ENCODE data around the gene TACC2. TPM values are rescaled to one million over a fixed set of nuclear protein-coding genes. Genes with fewer than 3 reads are reported as not detected.
A peak's percentile ranks its signal among the peaks of the same experiment; 100 is the strongest.

The TACC2 gene
- total RNA-seq, 1 experiment from 2014 or later = not detected

GRCh38 chr10:122124342-122124741, 135.4 kb downstream of the TACC2 start:
- H3K9me3 ChIP-seq (ENCODE audit: low read length) = no peaks in the 10 kb centered on the region
- no peaks in the 10 kb centered on the region for H3K36me3 ChIP-seq (ENCODE audit: insufficient read depth, low read length)
- no peaks in the 10 kb centered on the region for H3K9me2 ChIP-seq (replicated peaks; ENCODE audit: insufficient read depth, low read length)
- no peaks in the 10 kb centered on the region for H3K4me1 ChIP-seq (ENCODE audit: low read length)
- H4K20me1 ChIP-seq (ENCODE audit: insufficient read depth, low read depth, low read length) = no peaks in the 10 kb centered on the region
- H3K4me2 ChIP-seq (ENCODE audit: low read depth, low read length, poor library complexity, severe bottlenecking) = no peak overlapping the region
- H2AFZ ChIP-seq (ENCODE audit: low read length) = no peak overlapping the region
- no peak overlapping the region for H3K27ac ChIP-seq (ENCODE audit: low read length)
- H3K9ac ChIP-seq (ENCODE audit: low read length) = no peak overlapping the region
- H3K4me3 ChIP-seq (ENCODE audit: low read length) = no peak overlapping the region
- no peak for DNase-seq
- H3K79me2 ChIP-seq (ENCODE audit: low read length) = no peaks in the 10 kb centered on the region
- H3K27me3 ChIP-seq (ENCODE audit: low read length) = no peaks in the 10 kb centered on the region

GRCh38 chr10:122124808-122125207, 135.8 kb downstream of the TACC2 start:
- no peaks in the 10 kb centered on the region for H3K79me2 ChIP-seq (ENCODE audit: low read length)
- H3K9ac ChIP-seq (ENCODE audit: low read length) = no peak overlapping the region
- no peak for DNase-seq

GRCh38 chr10:122126763-122127659, 138.0 kb downstream of the TACC2 start:
- no peaks in the 10 kb centered on the region for H3K9me2 ChIP-seq (replicated peaks; ENCODE audit: insufficient read depth, low read length)
- no peaks in the 10 kb centered on the region for H4K20me1 ChIP-seq (ENCODE audit: insufficient read depth, low read depth, low read length)
- DNase-seq = no peak
- no peaks in the 10 kb centered on the region for H3K79me2 ChIP-seq (ENCODE audit: low read length)
- H3K9ac ChIP-seq (ENCODE audit: low read length) = no peak overlapping the region
- no peak overlapping the region for H3K27ac ChIP-seq (ENCODE audit: low read length)
- H3K36me3 ChIP-seq (ENCODE audit: insufficient read depth, low read length) = no peaks in the 10 kb centered on the region
- no peak overlapping the region for H2AFZ ChIP-seq (ENCODE audit: low read length)
- H3K4me2 ChIP-seq (ENCODE audit: low read depth, low read length, poor library complexity, severe bottlenecking) = no peak overlapping the region
- no peaks in the 10 kb centered on the region for H3K9me3 ChIP-seq (ENCODE audit: low read length)
- no peaks in the 10 kb centered on the region for H3K27me3 ChIP-seq (ENCODE audit: low read length)
- no peak overlapping the region for H3K4me3 ChIP-seq (ENCODE audit: low read length)
- H3K4me1 ChIP-seq (ENCODE audit: low read length) = no peaks in the 10 kb centered on the region

More at GRCh38 chr10:122124808-122125207, 135.8 kb downstream of the TACC2 start:
- Histone ChIP-seq H3K9me3 (ENCODE audit: low read length) (no peaks in the 10 kb centered on the region), H2AFZ (ENCODE audit: low read length) (no peak overlapping the region), H4K20me1 (ENCODE audit: insufficient read depth, low read depth, low read length) (no peaks in the 10 kb centered on the region), H3K36me3 (ENCODE audit: insufficient read depth, low read length) (no peaks in the 10 kb centered on the region), H3K4me1 (ENCODE audit: low read length) (no peaks in the 10 kb centered on the region), H3K4me2 (ENCODE audit: low read depth, low read length, poor library complexity, severe bottlenecking) (no peak overlapping the region), H3K27ac (ENCODE audit: low read length) (no peak overlapping the region), H3K27me3 (ENCODE audit: low read length) (no peaks in the 10 kb centered on the region), H3K9me2 (replicated peaks; ENCODE audit: insufficient read depth, low read length) (no peaks in the 10 kb centered on the region), H3K4me3 (ENCODE audit: low read length) (no peak overlapping the region)

GRCh38 chr10:122127943-122128342, 139.0 kb downstream of the TACC2 start:
- no peak overlapping the region for H3K4me2 ChIP-seq (ENCODE audit: low read depth, low read length, poor library complexity, severe bottlenecking)
- no peaks in the 10 kb centered on the region for H4K20me1 ChIP-seq (ENCODE audit: insufficient read depth, low read depth, low read length)
- peaks cover 3% of the 10 kb centered on the region; the same call in 1 of the 2 replicates for H3K4me1 ChIP-seq (ENCODE audit: low read length)
- H3K9me3 ChIP-seq (ENCODE audit: low read length) = no peaks in the 10 kb centered on the region
- H3K79me2 ChIP-seq (ENCODE audit: low read length) = no peaks in the 10 kb centered on the region
- DNase-seq = no peak
- no peaks in the 10 kb centered on the region for H3K9me2 ChIP-seq (replicated peaks; ENCODE audit: insufficient read depth, low read length)
- H3K9ac ChIP-seq (ENCODE audit: low read length) = no peak overlapping the region
- H2AFZ ChIP-seq (ENCODE audit: low read length) = no peak overlapping the region
- H3K27me3 ChIP-seq (ENCODE audit: low read length) = no peaks in the 10 kb centered on the region
- H3K36me3 ChIP-seq (ENCODE audit: insufficient read depth, low read length) = no peaks in the 10 kb centered on the region
- H3K27ac ChIP-seq (ENCODE audit: low read length) = no peak overlapping the region
- no peak overlapping the region for H3K4me3 ChIP-seq (ENCODE audit: low read length)

- Histone ChIP-seq H3K27ac (ENCODE audit: low read length) (no peak overlapping the region), H4K20me1 (ENCODE audit: insufficient read depth, low read depth, low read length) (no peaks in the 10 kb centered on the region), H3K4me1 (ENCODE audit: low read length) (peaks cover 5% of the 10 kb centered on the region; the same call in 1 of the 2 replicates), H3K9ac (ENCODE audit: low read length) (no peak overlapping the region), H3K9me3 (ENCODE audit: low read length) (no peaks in the 10 kb centered on the region), H3K4me2 (ENCODE audit: low read depth, low read length, poor library complexity, severe bottlenecking) (no peak overlapping the region), H3K27me3 (ENCODE audit: low read length) (no peaks in the 10 kb centered on the region), H3K9me2 (replicated peaks; ENCODE audit: insufficient read depth, low read length) (no peaks in the 10 kb centered on the region), H3K4me3 (ENCODE audit: low read length) (no peak overlapping the region), H3K36me3 (ENCODE audit: insufficient read depth, low read length) (no peaks in the 10 kb centered on the region), H3K79me2 (ENCODE audit: low read length) (no peaks in the 10 kb centered on the region), H2AFZ (ENCODE audit: low read length) (no peak overlapping the region)
- DNase-seq = no peak
These were observed 139.4 kb downstream of the TACC2 start for GRCh38 chr10:122128357-122128756.

DNA sequence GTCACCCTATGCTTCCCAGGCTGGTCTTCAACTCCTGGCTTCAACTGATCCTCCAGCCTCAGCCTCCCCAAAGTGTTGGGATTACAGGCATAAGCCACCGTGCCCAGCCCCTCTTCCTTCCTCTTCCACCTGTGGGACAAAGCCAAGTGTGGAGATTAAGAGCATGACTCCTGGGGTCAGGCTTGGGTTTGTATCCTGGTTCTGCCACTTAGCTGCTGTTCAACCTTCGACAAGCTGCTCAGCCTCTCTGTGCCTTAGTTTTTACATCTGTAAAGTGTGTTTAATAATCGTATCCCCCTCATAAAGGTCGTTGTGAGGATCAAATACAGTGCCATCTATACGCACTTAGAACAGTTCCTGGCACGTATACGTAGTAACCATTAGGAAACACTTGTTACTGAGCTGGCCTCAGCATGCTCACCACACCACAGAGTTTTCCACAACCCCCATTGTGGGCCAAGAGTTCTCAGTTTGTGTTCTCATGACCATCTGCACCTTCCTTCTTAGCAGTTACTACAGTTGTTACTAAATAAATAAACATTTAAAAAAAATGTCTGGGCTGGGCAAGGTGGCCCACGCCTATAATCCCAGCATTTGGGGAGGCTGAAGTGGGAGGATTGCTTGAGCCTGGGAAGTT, 141.6 kb downstream of the TACC2 start:
- Histone ChIP-seq H3K4me2 (ENCODE audit: low read depth, low read length, poor library complexity, severe bottlenecking) (no peak overlapping the region), H3K9me2 (replicated peaks; ENCODE audit: insufficient read depth, low read length) (no peaks in the 10 kb centered on the region), H3K9ac (ENCODE audit: low read length) (no peak overlapping the region), H3K4me1 (ENCODE audit: low read length) (peaks cover 5% of the 10 kb centered on the region; the same call in 1 of the 2 replicates), H4K20me1 (ENCODE audit: insufficient read depth, low read depth, low read length) (no peaks in the 10 kb centered on the region), H2AFZ (ENCODE audit: low read length) (no peak overlapping the region), H3K27me3 (ENCODE audit: low read length) (no peaks in the 10 kb centered on the region; the same call in 1 of the 2 replicates), H3K36me3 (ENCODE audit: insufficient read depth, low read length) (no peaks in the 10 kb centered on the region), H3K4me3 (ENCODE audit: low read length) (no peak overlapping the region), H3K9me3 (ENCODE audit: low read length) (no peaks in the 10 kb centered on the region), H3K27ac (ENCODE audit: low read length) (no peak overlapping the region), H3K79me2 (ENCODE audit: low read length) (no peaks in the 10 kb centered on the region)
- DNase-seq = no peak

DNA sequence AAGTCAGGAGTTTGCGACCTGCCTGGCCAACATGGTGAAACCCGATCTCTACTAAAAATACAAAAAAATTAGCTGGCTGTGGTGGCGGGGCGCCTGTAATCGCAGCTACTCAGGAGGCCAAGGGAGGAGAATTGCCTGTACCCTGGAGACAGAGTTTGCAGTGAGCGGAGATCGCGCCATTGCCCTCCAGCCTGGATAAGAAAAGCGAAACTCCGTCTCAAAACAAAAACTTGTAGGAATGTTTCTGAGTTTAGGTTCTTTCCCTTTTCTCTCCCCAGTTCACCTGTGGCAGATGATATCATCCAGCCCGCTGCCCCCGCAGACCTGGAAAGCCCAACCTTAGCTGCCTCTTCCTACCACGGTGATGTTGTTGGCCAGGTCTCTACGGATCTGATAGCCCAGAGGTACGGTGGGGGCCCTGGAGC, 143.4 kb downstream of the TACC2 start:
- H3K4me2 ChIP-seq (ENCODE audit: low read depth, low read length, poor library complexity, severe bottlenecking) = no peak overlapping the region
- no peaks in the 10 kb centered on the region for H3K79me2 ChIP-seq (ENCODE audit: low read length)
- no peaks in the 10 kb centered on the region for H3K9me2 ChIP-seq (replicated peaks; ENCODE audit: insufficient read depth, low read length)
- no peak overlapping the region for H3K27ac ChIP-seq (ENCODE audit: low read length)
- H3K9ac ChIP-seq (ENCODE audit: low read length) = no peak overlapping the region
- no peak overlapping the region for H2AFZ ChIP-seq (ENCODE audit: low read length)
- DNase-seq = no peak
- H3K27me3 ChIP-seq (ENCODE audit: low read length) = no peaks in the 10 kb centered on the region; the same call in 1 of the 2 replicates
- H3K36me3 ChIP-seq (ENCODE audit: insufficient read depth, low read length) = no peaks in the 10 kb centered on the region
- H4K20me1 ChIP-seq (ENCODE audit: insufficient read depth, low read depth, low read length) = no peaks in the 10 kb centered on the region
- no peaks in the 10 kb centered on the region for H3K9me3 ChIP-seq (ENCODE audit: low read length)
- H3K4me1 ChIP-seq (ENCODE audit: low read length) = peaks cover 5% of the 10 kb centered on the region; the same call in 1 of the 2 replicates
- no peak overlapping the region for H3K4me3 ChIP-seq (ENCODE audit: low read length)

- H3K4me3 ChIP-seq (ENCODE audit: low read length) = no peak overlapping the region
- no peaks in the 10 kb centered on the region for H4K20me1 ChIP-seq (ENCODE audit: insufficient read depth, low read depth, low read length)
- no peaks in the 10 kb centered on the region for H3K79me2 ChIP-seq (ENCODE audit: low read length)
- peaks cover 5% of the 10 kb centered on the region; the same call in 1 of the 2 replicates for H3K4me1 ChIP-seq (ENCODE audit: low read length)
- H3K9ac ChIP-seq (ENCODE audit: low read length) = no peak overlapping the region
- no peak overlapping the region for H3K27ac ChIP-seq (ENCODE audit: low read length)
- H3K9me3 ChIP-seq (ENCODE audit: low read length) = no peaks in the 10 kb centered on the region
- no peak overlapping the region for H2AFZ ChIP-seq (ENCODE audit: low read length)
- no peaks in the 10 kb centered on the region; the same call in 1 of the 2 replicates for H3K27me3 ChIP-seq (ENCODE audit: low read length)
- no peaks in the 10 kb centered on the region for H3K36me3 ChIP-seq (ENCODE audit: insufficient read depth, low read length)
- H3K9me2 ChIP-seq (replicated peaks; ENCODE audit: insufficient read depth, low read length) = no peaks in the 10 kb centered on the region
- DNase-seq = peak; percentile 51
- H3K4me2 ChIP-seq (ENCODE audit: low read depth, low read length, poor library complexity, severe bottlenecking) = peak overlapping the region; percentile 14
These were observed 144.1 kb downstream of the TACC2 start for GRCh38 chr10:122132882-122133565.
